Gastroesophageal sphincter (tissue), 4 donors: ENCODE results near the gene FBXO3. TPM values are rescaled to one million over a fixed set of nuclear protein-coding genes. Genes with fewer than 3 reads are reported as not detected.

Source experiments
- ATAC-seq: fragments of 150-250 bp; one replicate; pipeline ENCODE4 v1.9.1; 2016; ENCODE audit warnings: mild to moderate bottlenecking, moderate library complexity
- H3K27ac ChIP-seq, 4 donors: fragments of 200-600 bp; sonication (generic) in 3 of 4; 1 replicate in 3 of 4; 2 replicates in 1 of 4; pipeline ENCODE4 v1.5.1; 2016 to 2019
- H3K27me3 ChIP-seq: fragments of 200-600 bp; sonication (generic); one replicate; pipeline ENCODE4 v1.5.1; 2019
- H3K36me3 ChIP-seq, 2 donors: fragments of 200-600 bp; sonication (generic); one replicate each; pipeline ENCODE4 v1.5.1; 2019; ENCODE audit warnings: control low read depth in 1 of 2
- H3K4me1 ChIP-seq, 3 donors: fragments of 200-600 bp; sonication (generic); 1 replicate in 2 of 3; 2 replicates in 1 of 3; pipeline ENCODE4 v1.5.1; 2016 to 2019; ENCODE audit warnings: control low read depth in 2 of 3
- H3K4me3 ChIP-seq, 2 donors: fragments of 200-600 bp; sonication (generic); one replicate each; pipeline ENCODE4 v1.5.1; 2019; ENCODE audit warnings: mild to moderate bottlenecking in 1 of 2, moderate library complexity in 1 of 2
- H3K9me3 ChIP-seq, 3 donors: fragments of 200-600 bp; sonication (generic); one replicate each; pipeline ENCODE4 v1.5.1; 2017 to 2019; ENCODE audit warnings: control low read depth in 2 of 3
- EP300 ChIP-seq: sonication (generic); formaldehyde crosslinking; IDR thresholded peaks from one replicate; pipeline ENCODE4 v1.6.1; 2017; ENCODE audit warnings: antibody characterized with exemption, mild to moderate bottlenecking
- POLR2A ChIP-seq, 2 donors: fragments of 450-650 bp; IDR thresholded peaks; one replicate each; pipeline ENCODE4 v1.6.1; 2017; ENCODE audit warnings: antibody characterized with exemption in 2 of 2, mild to moderate bottlenecking in 2 of 2, moderate library complexity in 1 of 2
- POLR2AphosphoS5 ChIP-seq: sonication (generic); formaldehyde crosslinking; IDR thresholded peaks from one replicate; pipeline ENCODE4 v1.6.1; 2017; ENCODE audit warnings: antibody characterized with exemption
- WGBS, 2 donors: methylation state at CpG; one replicate each; pipeline ENCODE4 v1.1.5; 2018; ENCODE audit warnings: low coverage in 1 of 2; 5-methylcytosine and 5-hydroxymethylcytosine counted together
- total RNA-seq, 4 donors: library from RNA; depleted of rRNA; stranded (reverse); fragments of >200 nt; gene quantifications; one replicate each; pipeline ENCODE4 v1.1.0, GENCODE V29; 2016
- TF ChIP-seq, protein P1 (sequence below), 4 experiments: fragments of 200-600 bp in 2 of 4; fragments of 450-650 bp in 2 of 4; sonication (generic) in 1 of 4; IDR thresholded peaks; one replicate each; pipeline ENCODE4 v1.5.1; 2017 to 2019; ENCODE audit warnings: antibody characterized with exemption in 4 of 4, mild to moderate bottlenecking in 2 of 4, moderate library complexity in 2 of 4

FBXO3 gene
- total RNA-seq, 4 donors from 2014 or later: 38.8 to 81.4 (median 55.7) TPM

DNA sequence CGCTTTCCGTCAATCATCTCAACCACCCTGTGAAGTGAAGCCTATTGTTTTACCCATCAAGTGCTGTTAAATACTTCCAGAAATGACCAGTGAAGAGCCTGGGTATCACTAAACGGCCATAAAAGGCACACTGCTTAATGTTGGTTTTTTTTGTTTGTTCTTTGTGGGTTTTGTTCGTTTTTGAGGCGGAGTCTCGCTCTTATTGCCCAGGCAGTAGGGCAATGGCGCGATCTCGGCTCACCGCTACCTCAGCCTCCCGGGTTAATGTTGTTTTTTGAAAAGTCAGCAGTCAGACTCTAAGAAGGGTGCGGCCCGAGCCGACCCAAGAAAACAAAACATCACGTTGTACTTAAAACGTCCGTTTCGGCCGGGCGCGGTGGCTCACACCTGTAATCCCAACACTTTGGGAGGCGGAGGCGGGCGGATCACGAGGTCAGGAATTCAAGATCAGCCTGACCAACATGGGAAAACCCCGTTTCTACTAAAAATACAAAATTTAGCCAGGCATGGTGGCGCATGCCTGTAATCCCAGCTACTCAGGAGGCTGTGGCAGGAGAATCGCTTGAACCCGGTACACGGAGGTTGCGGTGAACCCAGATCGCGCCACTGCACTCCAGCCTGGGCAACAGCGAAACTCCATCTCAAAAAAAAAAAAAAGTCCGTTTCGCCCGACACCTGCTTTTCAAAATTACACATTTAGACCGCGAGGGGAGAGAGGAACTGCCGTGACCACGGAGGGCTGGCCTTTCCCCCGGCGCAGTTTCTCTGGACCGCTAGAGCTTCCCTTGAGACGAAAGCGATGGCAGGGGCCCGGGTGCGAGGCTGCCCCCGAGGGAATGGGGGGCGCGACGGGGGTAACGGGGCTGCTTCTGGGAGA is 38.8 kb downstream of the FBXO3 start:
- H3K27me3 ChIP-seq: no peaks in the 10 kb centered on the region
- ATAC-seq: peak; percentile 4
- H3K4me3 ChIP-seq: peak overlapping the region; percentile 84 to 87
- TF ChIP-seq POLR2AphosphoS5: no peak
- TF ChIP-seq, protein P1, sequence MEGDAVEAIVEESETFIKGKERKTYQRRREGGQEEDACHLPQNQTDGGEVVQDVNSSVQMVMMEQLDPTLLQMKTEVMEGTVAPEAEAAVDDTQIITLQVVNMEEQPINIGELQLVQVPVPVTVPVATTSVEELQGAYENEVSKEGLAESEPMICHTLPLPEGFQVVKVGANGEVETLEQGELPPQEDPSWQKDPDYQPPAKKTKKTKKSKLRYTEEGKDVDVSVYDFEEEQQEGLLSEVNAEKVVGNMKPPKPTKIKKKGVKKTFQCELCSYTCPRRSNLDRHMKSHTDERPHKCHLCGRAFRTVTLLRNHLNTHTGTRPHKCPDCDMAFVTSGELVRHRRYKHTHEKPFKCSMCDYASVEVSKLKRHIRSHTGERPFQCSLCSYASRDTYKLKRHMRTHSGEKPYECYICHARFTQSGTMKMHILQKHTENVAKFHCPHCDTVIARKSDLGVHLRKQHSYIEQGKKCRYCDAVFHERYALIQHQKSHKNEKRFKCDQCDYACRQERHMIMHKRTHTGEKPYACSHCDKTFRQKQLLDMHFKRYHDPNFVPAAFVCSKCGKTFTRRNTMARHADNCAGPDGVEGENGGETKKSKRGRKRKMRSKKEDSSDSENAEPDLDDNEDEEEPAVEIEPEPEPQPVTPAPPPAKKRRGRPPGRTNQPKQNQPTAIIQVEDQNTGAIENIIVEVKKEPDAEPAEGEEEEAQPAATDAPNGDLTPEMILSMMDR (IDR thresholded peaks at IDR 0.05): peak in 2 of 4 experiments; percentile 32 to 34
- TF ChIP-seq EP300: no peak
- H3K4me1 ChIP-seq: peaks cover 0 to 59% (median 8%) of the 10 kb centered on the region in 3 donors
- no peaks in the 10 kb centered on the region for H3K9me3 ChIP-seq
- WGBS, 2 donors: 0 to 12% methylated on average over 1 to 8 of the region's 53 CpGs
- H3K36me3 ChIP-seq: peaks cover 0 to 7% of the 10 kb centered on the region in 2 donors
- peak overlapping the region; percentile 87 to 93 (median 91) for H3K27ac ChIP-seq

GRCh38 chr11:33734441-33735270 is 39.7 kb downstream of the FBXO3 start:
- Histone ChIP-seq H3K27ac (peak overlapping the region; percentile 87 to 93 (median 91)), H3K27me3 (no peaks in the 10 kb centered on the region), H3K4me3 (peak overlapping the region; percentile 84 to 87), H3K9me3 (no peaks in the 10 kb centered on the region), H3K4me1 (peaks cover 0 to 67% (median 10%) of the 10 kb centered on the region in 3 donors), H3K36me3 (peaks cover 0 to 7% of the 10 kb centered on the region in 2 donors)
- no peak for TF ChIP-seq POLR2A (IDR thresholded peaks at IDR 0.05)
- TF ChIP-seq POLR2AphosphoS5: peak; percentile 26
- 4 to 14% methylated on average over 10 to 15 of the region's 15 CpGs for WGBS, 2 donors
- peak; percentile 10 for ATAC-seq

- Histone ChIP-seq H3K27ac (peak overlapping the region in 3 of 4 donors; percentile 90 to 93 (median 92)), H3K9me3 (no peaks in the 10 kb centered on the region), H3K36me3 (peaks cover 0 to 7% of the 10 kb centered on the region in 2 donors), H3K27me3 (no peaks in the 10 kb centered on the region), H3K4me1 (peaks cover 0 to 74% (median 10%) of the 10 kb centered on the region in 3 donors), H3K4me3 (peak overlapping the region; percentile 84 to 87)
- TF ChIP-seq POLR2AphosphoS5: no peak
- TF ChIP-seq POLR2A (IDR thresholded peaks at IDR 0.05): no peak
- TF ChIP-seq, protein P1 (IDR thresholded peaks at IDR 0.05): no peak
- TF ChIP-seq EP300: no peak
- WGBS, 2 donors: 54 to 56% methylated on average over 7 of the region's 7 CpGs
- ATAC-seq: no peak
These were observed 40.3 kb downstream of the FBXO3 start for GRCh38 chr11:33733980-33734379.

- H3K27ac ChIP-seq: peak overlapping the region in 2 of 4 donors; percentile 8 to 90
These were observed 42.4 kb downstream of the FBXO3 start for GRCh38 chr11:33731723-33732531.

More at GRCh38 chr11:33731723-33732531, 42.4 kb downstream of the FBXO3 start:
- 64 to 70% methylated on average over 4 to 8 of the region's 9 CpGs for WGBS, 2 donors
- TF ChIP-seq POLR2AphosphoS5 (no peak), POLR2A (IDR thresholded peaks at IDR 0.05) (no peak), EP300 (no peak)
- TF ChIP-seq, protein P1 (IDR thresholded peaks at IDR 0.05): no peak
- Histone ChIP-seq H3K9me3 (no peaks in the 10 kb centered on the region), H3K36me3 (peaks cover 0 to 7% of the 10 kb centered on the region in 2 donors), H3K27me3 (no peaks in the 10 kb centered on the region), H3K4me1 (peaks cover 0 to 76% (median 10%) of the 10 kb centered on the region in 3 donors), H3K4me3 (no peak overlapping the region)
- no peak for ATAC-seq
